HCT116 (cell line): ENCODE results near the gene CACNA1E. TPM values are rescaled to one million over a fixed set of nuclear protein-coding genes. Genes with fewer than 3 reads are reported as not detected.
A peak's percentile ranks its signal among the peaks of the same experiment; 100 is the strongest.

Source experiments
- ATAC-seq: fragments of 200-7000 bp; cut with Tn5 transposase; 2 replicates; pipeline ENCODE4 v1.9.1; 2020; ENCODE audit warnings: mild to moderate bottlenecking, moderate library complexity
- BruUV-seq: library from RNA; stranded (reverse); fragments of 400-500 nt; replicated peaks from 2 replicates; lab custom pipeline; 2021; lab: Mats Ljungman, UMichigan
- CTCF ChIA-PET: fragments of 300-600 bp; sonication (Branson Sonifier 250); formaldehyde crosslinking; loops from one replicate; lab custom pipeline; 2021; ENCODE audit warnings: antibody characterized with exemption; lab: Charles Lee
- POLR2A ChIA-PET: fragments of 300-600, 350-600 bp; sonication (Branson Sonifier 250); formaldehyde crosslinking; loops from one replicate; lab custom pipeline; 2021; ENCODE audit warnings: antibody characterized with exemption; lab: Charles Lee
- RAD21 ChIA-PET, 2 experiments: fragments of 300-600 bp; sonication (Branson Sonifier 250); formaldehyde crosslinking; loops; one replicate each; lab custom pipeline; 2023; ENCODE audit warnings: low total read pairs in 2 of 2; ENCODE audit not compliant: uncharacterized antibody in 2 of 2, unreplicated experiment in 2 of 2, low non-redundant PET in 1 of 2; lab: Charles Lee
- DNase-seq: peaks from one replicate; pipeline ENCODE4 v3.0.0-alpha.2; 2010; ENCODE audit warnings: low read depth, low spot score
- H2AFZ ChIP-seq: fragments of 200-600 bp; shearing (Covaris generic), sonication (generic); 2 replicates; pipeline ENCODE4 v1.6.1; 2017; ENCODE audit warnings: low read depth, mixed run types, mixed read lengths, antibody characterized with exemption, low read length; ENCODE audit not compliant: poor library complexity, severe bottlenecking
- H3K27ac ChIP-seq: 2 replicates; pipeline ENCODE4 v1.5.1; 2012; ENCODE audit warnings: low read depth, low read length
- H3K27me3 ChIP-seq: fragments of 200-600 bp; sonication (generic); 2 replicates; pipeline ENCODE4 v1.6.1; 2016; ENCODE audit warnings: mixed run types, low read length, mixed read lengths; ENCODE audit not compliant: insufficient read depth
- H3K36me3 ChIP-seq, 2 experiments: fragments of 200-500 bp in 1 of 2; fragments of 200-600 bp in 1 of 2; sonication (Bioruptor generic) in 1 of 2; sonication (generic) in 1 of 2; 2 replicates each; pipeline versions ENCODE4 v1.5.1 to v1.6.1; 2014 to 2016; ENCODE audit warnings: low read length in 2 of 2, inconsistent platforms in 1 of 2, mixed read lengths in 1 of 2, mixed run types in 1 of 2; ENCODE audit not compliant: insufficient read depth in 2 of 2, control insufficient read depth in 1 of 2
- H3K4me1 ChIP-seq, 2 experiments: fragments of 200-600 bp in 1 of 2; sonication (generic) in 1 of 2; 2 replicates each; pipeline versions ENCODE4 v1.5.1 to v1.6.1; 2012 to 2017; ENCODE audit warnings: low read length in 2 of 2, inconsistent platforms in 1 of 2, mild to moderate bottlenecking in 1 of 2, mixed read lengths in 1 of 2, mixed run types in 1 of 2, moderate library complexity in 1 of 2; ENCODE audit not compliant: insufficient read depth in 2 of 2, control insufficient read depth in 1 of 2
- H3K4me2 ChIP-seq: fragments of 200-600 bp; sonication (generic); 2 replicates; pipeline ENCODE4 v1.6.1; 2017; ENCODE audit warnings: mixed run types, low read length, mixed read lengths
- H3K4me3 ChIP-seq, 2 experiments: fragments of 200-600 bp in 1 of 2; sonication (generic) in 1 of 2; replicated peaks in 1 of 2; 2 replicates each; pipeline ENCODE4 v1.5.1; 2011 to 2016; ENCODE audit warnings: low read length in 2 of 2, control low read depth in 1 of 2, low read depth in 1 of 2, mild to moderate bottlenecking in 1 of 2, mixed read lengths in 1 of 2, mixed run types in 1 of 2
- H3K79me2 ChIP-seq: fragments of 200-600 bp; sonication (generic); 2 replicates; pipeline ENCODE4 v1.6.1; 2017; ENCODE audit warnings: mild to moderate bottlenecking, mixed run types, low read length, moderate library complexity, mixed read lengths; ENCODE audit not compliant: insufficient read depth
- H3K9ac ChIP-seq: fragments of 200-600 bp; sonication (generic); 2 replicates; pipeline ENCODE4 v1.6.1; 2016; ENCODE audit warnings: low read length, mixed read lengths
- H3K9me2 ChIP-seq: fragments of 200-600 bp; sonication (generic), shearing (Covaris generic); 2 replicates; pipeline ENCODE4 v1.6.1; 2017; ENCODE audit warnings: mixed run types, mild to moderate bottlenecking, moderate library complexity; ENCODE audit not compliant: insufficient read depth
- H3K9me3 ChIP-seq, 2 experiments: fragments of 200-500 bp in 1 of 2; fragments of 200-600 bp in 1 of 2; sonication (Bioruptor generic) in 1 of 2; sonication (generic) in 1 of 2; 2 replicates each; pipeline ENCODE4 v1.6.1; 2014 to 2017; ENCODE audit warnings: low read length in 2 of 2, mixed read lengths in 2 of 2, inconsistent platforms in 1 of 2, low read depth in 1 of 2, mild to moderate bottlenecking in 1 of 2, mixed run types in 1 of 2, moderate library complexity in 1 of 2; ENCODE audit not compliant: control insufficient read depth in 1 of 2, insufficient read depth in 1 of 2
- H4K20me1 ChIP-seq: fragments of 200-600 bp; sonication (generic), shearing (Covaris generic); 2 replicates; pipeline ENCODE4 v1.6.1; 2017; ENCODE audit warnings: mixed run types, mild to moderate bottlenecking, moderate library complexity; ENCODE audit not compliant: insufficient read depth
- ELF1 ChIP-seq: IDR thresholded peaks from 2 replicates; pipeline ENCODE4 v1.6.1; 2012; ENCODE audit warnings: low read depth, borderline replicate concordance
- FOSL1 ChIP-seq: IDR thresholded peaks from 2 replicates; pipeline ENCODE4 v1.6.1; 2012; ENCODE audit warnings: low read depth
- POLR2A ChIP-seq: IDR thresholded peaks from 2 replicates; pipeline ENCODE4 v1.7.0; 2011; ENCODE audit warnings: borderline replicate concordance; ENCODE audit not compliant: insufficient read depth, insufficient read length; ENCODE audit errors: extremely low read depth
- SIN3A ChIP-seq: IDR thresholded peaks from 2 replicates; pipeline ENCODE4 v1.6.1; 2012; ENCODE audit warnings: low read depth
- YY1 ChIP-seq: IDR thresholded peaks from 2 replicates; pipeline ENCODE4 v1.6.1; 2011; ENCODE audit warnings: low read length, low read depth, moderate library complexity, mild to moderate bottlenecking; ENCODE audit not compliant: insufficient replicate concordance; ENCODE audit errors: extremely low read depth
- intact Hi-C: fragments of 100-400 bp; cut with micrococcal nuclease; formaldehyde crosslinking; loops from 2 replicates; pipeline ENCODE4 v1.10.0; 2022
- total RNA-seq: library from RNA; stranded (reverse); gene quantifications from one replicate; pipeline ENCODE4 v1.2.1, GENCODE V29; 2021; ENCODE audit not compliant: unreplicated experiment
- TF ChIP-seq, protein P1 (sequence below): IDR thresholded peaks from 2 replicates; pipeline ENCODE4 v1.6.1; 2011; ENCODE audit warnings: mild to moderate bottlenecking, low read length, moderate library complexity; ENCODE audit not compliant: insufficient replicate concordance; ENCODE audit errors: extremely low read depth
- TF ChIP-seq, protein P2 (sequence below), 3 experiments: fragments of 200-600 bp in 1 of 3; sonication (generic) in 1 of 3; IDR thresholded peaks in 2 of 3; conservative IDR thresholded peaks in 1 of 3; 2 replicates each; pipeline ENCODE4 v1.5.1; 2012 to 2017; ENCODE audit warnings: low read depth in 2 of 3, low read length in 2 of 3, antibody characterized with exemption in 1 of 3, borderline replicate concordance in 1 of 3, control low read depth in 1 of 3, mild to moderate bottlenecking in 1 of 3, mixed read lengths in 1 of 3, mixed run types in 1 of 3, moderate library complexity in 1 of 3; ENCODE audit not compliant: insufficient read depth in 1 of 3

Gene CACNA1E
- total RNA-seq, 1 experiment from 2014 or later, result 0.02 TPM

DNA sequence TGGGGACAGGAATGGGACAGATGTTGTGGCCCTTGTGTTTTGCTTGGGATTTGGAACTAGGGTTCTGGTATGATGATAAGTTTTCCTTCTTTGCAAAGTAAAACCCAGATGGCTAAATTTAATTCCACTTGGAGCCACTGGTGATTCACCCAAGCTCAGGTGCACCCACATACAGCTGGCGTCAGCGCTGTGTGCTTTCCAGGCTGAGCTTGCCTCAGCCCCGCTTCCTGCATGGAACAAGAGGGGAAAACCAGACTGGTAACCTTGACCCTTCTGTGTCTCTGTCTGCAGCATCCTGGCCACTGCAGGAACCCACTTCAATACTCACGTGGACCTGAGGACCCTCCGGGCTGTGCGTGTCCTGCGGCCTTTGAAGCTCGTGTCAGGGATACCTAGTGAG is 94.2 kb downstream of the CACNA1E start (continued):
- TF ChIP-seq, protein P1, sequence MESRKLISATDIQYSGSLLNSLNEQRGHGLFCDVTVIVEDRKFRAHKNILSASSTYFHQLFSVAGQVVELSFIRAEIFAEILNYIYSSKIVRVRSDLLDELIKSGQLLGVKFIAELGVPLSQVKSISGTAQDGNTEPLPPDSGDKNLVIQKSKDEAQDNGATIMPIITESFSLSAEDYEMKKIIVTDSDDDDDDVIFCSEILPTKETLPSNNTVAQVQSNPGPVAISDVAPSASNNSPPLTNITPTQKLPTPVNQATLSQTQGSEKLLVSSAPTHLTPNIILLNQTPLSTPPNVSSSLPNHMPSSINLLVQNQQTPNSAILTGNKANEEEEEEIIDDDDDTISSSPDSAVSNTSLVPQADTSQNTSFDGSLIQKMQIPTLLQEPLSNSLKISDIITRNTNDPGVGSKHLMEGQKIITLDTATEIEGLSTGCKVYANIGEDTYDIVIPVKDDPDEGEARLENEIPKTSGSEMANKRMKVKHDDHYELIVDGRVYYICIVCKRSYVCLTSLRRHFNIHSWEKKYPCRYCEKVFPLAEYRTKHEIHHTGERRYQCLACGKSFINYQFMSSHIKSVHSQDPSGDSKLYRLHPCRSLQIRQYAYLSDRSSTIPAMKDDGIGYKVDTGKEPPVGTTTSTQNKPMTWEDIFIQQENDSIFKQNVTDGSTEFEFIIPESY, result no peak
- TF ChIP-seq FOSL1 (no peak), ELF1 (no peak), SIN3A (no peak), YY1 (no peak)

DNA sequence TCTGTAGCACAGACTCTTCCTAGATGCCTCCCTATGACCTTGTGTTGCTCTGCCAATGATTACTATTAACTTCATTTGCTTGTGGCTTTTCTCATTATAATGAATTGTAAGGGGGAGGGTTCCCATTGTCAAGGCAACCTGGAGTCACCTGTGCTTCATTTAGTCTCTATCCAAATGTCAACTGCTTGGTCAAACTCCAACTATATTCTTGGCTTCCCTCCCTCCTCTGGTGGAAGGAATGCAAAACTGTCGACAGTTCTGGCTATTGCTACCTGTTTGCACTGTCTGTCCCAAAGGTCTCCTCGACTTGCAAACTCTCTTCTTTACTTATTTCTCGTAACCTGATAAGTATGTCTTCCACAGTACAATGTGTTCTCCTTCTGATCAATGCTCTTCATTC is 100.3 kb downstream of the CACNA1E start:
- peaks cover 17% of the 10 kb centered on the region; the same call in 1 of the 2 replicates for H3K27me3 ChIP-seq
- H3K4me1 ChIP-seq, result no peaks in the 10 kb centered on the region
- intact Hi-C loops, result no loop called here
- RAD21 ChIA-PET, result no interaction called here
- peak; percentile 60 for ATAC-seq
- H3K9me2 ChIP-seq, result no peaks in the 10 kb centered on the region
- TF ChIP-seq, protein P2, sequence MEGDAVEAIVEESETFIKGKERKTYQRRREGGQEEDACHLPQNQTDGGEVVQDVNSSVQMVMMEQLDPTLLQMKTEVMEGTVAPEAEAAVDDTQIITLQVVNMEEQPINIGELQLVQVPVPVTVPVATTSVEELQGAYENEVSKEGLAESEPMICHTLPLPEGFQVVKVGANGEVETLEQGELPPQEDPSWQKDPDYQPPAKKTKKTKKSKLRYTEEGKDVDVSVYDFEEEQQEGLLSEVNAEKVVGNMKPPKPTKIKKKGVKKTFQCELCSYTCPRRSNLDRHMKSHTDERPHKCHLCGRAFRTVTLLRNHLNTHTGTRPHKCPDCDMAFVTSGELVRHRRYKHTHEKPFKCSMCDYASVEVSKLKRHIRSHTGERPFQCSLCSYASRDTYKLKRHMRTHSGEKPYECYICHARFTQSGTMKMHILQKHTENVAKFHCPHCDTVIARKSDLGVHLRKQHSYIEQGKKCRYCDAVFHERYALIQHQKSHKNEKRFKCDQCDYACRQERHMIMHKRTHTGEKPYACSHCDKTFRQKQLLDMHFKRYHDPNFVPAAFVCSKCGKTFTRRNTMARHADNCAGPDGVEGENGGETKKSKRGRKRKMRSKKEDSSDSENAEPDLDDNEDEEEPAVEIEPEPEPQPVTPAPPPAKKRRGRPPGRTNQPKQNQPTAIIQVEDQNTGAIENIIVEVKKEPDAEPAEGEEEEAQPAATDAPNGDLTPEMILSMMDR (IDR thresholded peaks at IDR 0.05 in 2 of 3, conservative IDR thresholded peaks at IDR 0.05 in 1 of 3; ENCODE audit: borderline replicate concordance in 1 of 3, insufficient read depth in 1 of 3, low read depth in 2 of 3, low read length in 2 of 3), result peak in 2 of 3 experiments; percentile 39 to 58; a peak in 4 of 6 replicates
- TF ChIP-seq POLR2A, result no peak
- TF ChIP-seq, all 23 proteins: peak for 1
- no peak overlapping the region for H3K27ac ChIP-seq
- no peaks in the 10 kb centered on the region for H3K79me2 ChIP-seq
- H3K9ac ChIP-seq, result no peak overlapping the region
- peak; percentile 4 for DNase-seq
- no peak overlapping the region for H3K4me2 ChIP-seq
- no peaks in the 10 kb centered on the region for H3K36me3 ChIP-seq
- no peaks in the 10 kb centered on the region for H3K9me3 ChIP-seq
- ChIA-PET POLR2A (no interaction called here), CTCF (no interaction called here)
- BruUV-seq, result no TSS peak
- H4K20me1 ChIP-seq, result no peaks in the 10 kb centered on the region
- H3K4me3 ChIP-seq, result no peak overlapping the region
- no peak overlapping the region for H2AFZ ChIP-seq
